DND-41 (cell line): Measurements from ENCODE around the gene OSBPL1A.

Experiments used
- CTCF ChIP-seq: IDR thresholded peaks from 2 replicates; pipeline ENCODE4 v1.5.1; 2012; ENCODE audit warnings: borderline replicate concordance, low read length, moderate library complexity, mild to moderate bottlenecking; ENCODE audit not compliant: poor library complexity, severe bottlenecking; ENCODE audit errors: extremely low read depth
- EZH2 ChIP-seq: IDR thresholded peaks from 3 replicates; pipeline ENCODE4 v1.6.1; 2012; ENCODE audit warnings: borderline replicate concordance, low read depth, mild to moderate bottlenecking, moderate library complexity, low read length, inconsistent platforms; ENCODE audit not compliant: severe bottlenecking

GRCh38 chr18:24170360-24170759 lies 227.3 kb downstream of the OSBPL1A start:
- TF ChIP-seq CTCF (no peak), EZH2 (no peak)
